SIG-M5 treated with dmso at 0.1 percent for 504 hours (cell line): ENCODE measurements around the gene RAB13.

Experiments
- DNase-seq: peaks from one replicate; lab custom pipeline; 2025; ENCODE audit not compliant: unreplicated experiment; lab: John Stamatoyannopoulos, UW

RAB13 gene

DNA sequence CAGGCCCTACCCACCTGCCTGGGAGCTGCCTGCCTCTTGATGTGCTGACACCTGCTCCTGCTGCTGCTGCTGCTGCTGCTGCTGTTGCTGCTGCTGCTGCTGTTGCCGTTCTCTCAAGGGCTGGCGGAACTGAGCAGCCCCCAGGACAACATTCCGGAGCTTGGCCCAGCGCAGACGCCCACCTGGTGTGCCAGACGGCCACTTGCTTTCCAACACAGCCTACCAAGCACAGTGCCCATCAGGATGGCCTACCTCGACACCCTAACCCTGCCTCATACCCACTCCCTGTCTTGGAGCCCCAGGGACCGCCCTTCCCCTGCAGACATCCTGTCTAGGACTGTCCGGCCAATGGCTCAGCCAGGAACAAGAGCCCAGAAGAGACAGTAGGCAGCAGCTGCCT, 51.4 kb downstream of the RAB13 start:
- DNase-seq = no peak

DNA sequence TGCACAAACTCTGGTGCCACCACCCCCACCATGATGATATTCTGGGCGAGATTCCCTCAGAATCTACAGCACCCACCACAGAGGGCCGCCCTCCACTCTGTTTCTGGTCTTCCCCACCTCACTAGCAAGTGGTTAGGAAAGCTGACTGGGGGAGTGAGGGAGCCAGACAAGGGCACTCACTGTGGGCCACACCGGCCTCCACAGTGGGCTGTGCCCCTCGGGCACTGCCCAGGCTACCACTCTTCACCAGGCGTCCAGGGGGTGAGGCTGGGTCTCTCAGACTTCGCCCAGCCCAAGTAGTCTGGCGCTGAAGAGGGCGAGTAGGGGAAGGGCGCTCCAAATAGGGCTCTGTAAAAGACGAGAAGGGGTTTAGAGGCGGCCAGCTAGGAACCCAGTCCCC, 52.2 kb downstream of the RAB13 start:
- no peak for DNase-seq

DNA sequence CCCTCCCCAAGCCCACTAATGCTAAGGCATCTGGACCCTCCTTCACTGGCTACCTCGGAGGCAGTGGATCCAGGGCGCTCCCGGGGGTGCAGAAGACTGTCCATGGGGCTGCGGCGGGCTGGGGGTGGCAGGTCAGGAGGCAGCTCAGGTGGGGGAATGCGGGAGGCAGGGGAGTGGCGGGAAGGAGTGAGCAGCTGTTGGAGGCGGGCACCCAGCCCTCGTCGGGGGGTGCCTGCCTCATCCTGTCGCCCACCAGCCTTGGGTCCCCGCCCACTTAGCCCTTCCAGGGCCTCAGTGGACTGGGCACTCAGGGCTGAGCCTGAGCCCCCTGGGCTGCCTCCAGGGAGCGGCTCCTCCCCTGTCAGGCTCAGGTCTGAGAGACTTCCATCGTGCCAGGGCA, 52.7 kb downstream of the RAB13 start:
- DNase-seq = no peak

DNA sequence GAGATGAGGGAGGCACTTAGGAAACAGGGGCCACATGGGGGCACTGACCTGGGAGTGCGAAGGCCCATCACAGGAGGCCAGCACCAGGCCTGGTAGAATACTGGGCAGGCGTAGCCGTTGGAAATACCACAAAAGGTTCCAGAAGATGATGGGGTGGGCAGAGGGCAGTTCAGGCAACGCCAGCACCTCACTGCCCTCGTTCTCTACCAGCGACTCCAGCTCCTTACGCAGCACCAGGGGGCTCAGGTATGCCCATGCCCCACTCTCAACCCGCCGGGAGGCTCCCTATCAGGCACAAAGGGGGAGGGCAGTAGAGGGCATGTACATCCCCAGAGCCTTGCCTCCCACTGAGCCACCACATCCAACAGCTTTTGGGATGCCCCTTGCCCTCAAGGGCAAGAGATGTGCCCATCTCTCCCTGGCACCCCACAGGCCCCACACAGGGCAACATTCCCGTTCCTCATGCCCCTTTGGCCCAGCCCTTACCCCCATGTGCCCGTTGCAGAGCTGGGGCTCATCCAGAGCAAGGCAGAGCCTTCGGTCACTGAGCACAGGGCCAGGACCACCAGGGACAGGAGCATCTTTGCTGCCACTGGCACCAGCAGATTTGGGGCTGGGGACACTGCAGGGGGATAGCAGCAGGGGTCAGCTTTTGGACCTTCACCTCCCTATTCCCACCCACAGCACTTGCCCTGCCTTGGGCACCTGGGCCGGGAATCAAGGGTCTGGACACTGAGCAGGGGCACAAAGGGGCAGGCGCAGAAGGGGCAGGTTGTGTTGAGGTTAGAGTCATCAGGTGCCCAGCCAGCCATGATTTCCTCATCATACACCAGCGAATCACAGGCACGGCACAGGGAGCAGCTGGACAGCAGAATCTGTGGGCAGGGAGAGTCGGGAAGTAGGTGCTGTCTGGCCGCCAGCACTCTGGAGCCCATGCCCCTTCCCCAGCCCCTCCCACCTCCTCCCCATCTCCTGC, 53.7 kb downstream of the RAB13 start:
- no peak for DNase-seq
